22Rv1 (cell line): Measurements from ENCODE around the gene GPAM.

Source experiments
- CTCF ChIP-seq: fragments of 450-650 bp; IDR thresholded peaks from 2 replicates; pipeline ENCODE4 v1.5.1; 2017; ENCODE audit warnings: mild to moderate bottlenecking
- ZFX ChIP-seq: fragments of 450-650 bp; IDR thresholded peaks from 2 replicates; pipeline ENCODE4 v1.6.1; 2017; ENCODE audit warnings: antibody characterized with exemption, borderline replicate concordance

GRCh38 chr10:112159469-112159868, 24.1 kb downstream of the GPAM start:
- TF ChIP-seq CTCF (no peak), ZFX (no peak)
